HAP-1 (cell line): ENCODE measurements around the gene RUBCNL.

Source experiments
- DNase-seq, 2 experiments: peaks; one replicate each; pipeline ENCODE4 v3.0.0-alpha.2; 2016 to 2020; ENCODE audit warnings: low spot score in 2 of 2
- H3K27me3 ChIP-seq: fragments of 250-450 bp; sonication (Bioruptor Pico); 2 replicates; pipeline ENCODE4 v1.5.1; 2020; ENCODE audit warnings: low read depth, mild to moderate bottlenecking, moderate library complexity
- H3K36me3 ChIP-seq: fragments of 250-450 bp; sonication (Bioruptor Pico); replicated peaks from 2 replicates; pipeline ENCODE4 v1.5.1; 2020; ENCODE audit warnings: mild to moderate bottlenecking
- H3K4me1 ChIP-seq: fragments of 250-450 bp; sonication (Bioruptor Pico); 2 replicates; pipeline ENCODE4 v1.5.1; 2020; ENCODE audit warnings: mild to moderate bottlenecking
- H3K4me3 ChIP-seq: fragments of 250-450 bp; sonication (Bioruptor Pico); 2 replicates; pipeline ENCODE4 v1.5.1; 2020; ENCODE audit warnings: mild to moderate bottlenecking, moderate library complexity
- H3K9me3 ChIP-seq: fragments of 250-450 bp; sonication (Bioruptor Pico); 2 replicates; pipeline ENCODE4 v1.5.1; 2020; ENCODE audit warnings: mild to moderate bottlenecking, moderate library complexity
- in situ Hi-C: fragments of 300-500 bp; cut with MboI; formaldehyde crosslinking; loops from 3 replicates; pipeline ENCODE4 v1.14.3; 2020; ENCODE audit warnings: low sequenced_read_pairs, inconsistent platforms, mixed read lengths

RUBCNL gene

DNA sequence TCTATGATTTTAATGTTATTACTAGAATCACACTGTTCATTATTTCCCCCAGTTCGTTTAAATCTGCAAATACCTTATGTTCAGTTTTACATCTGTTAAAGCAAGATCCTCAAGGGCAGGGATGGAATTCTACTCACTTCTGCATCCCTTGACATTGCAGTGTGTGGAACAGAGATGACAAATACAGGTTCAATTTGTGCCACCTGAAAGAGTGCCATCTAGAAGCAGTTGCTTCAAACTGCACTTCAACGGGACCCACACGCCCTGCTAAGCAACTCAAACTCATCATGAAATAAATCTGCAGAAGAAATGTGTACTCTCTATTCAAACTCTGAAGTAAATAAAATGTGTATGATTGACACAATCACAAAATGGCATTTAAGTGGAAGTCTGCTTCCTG lies 44.5 kb downstream of the RUBCNL start:
- Histone ChIP-seq H3K4me1 (no peaks in the 10 kb centered on the region), H3K27me3 (no peaks in the 10 kb centered on the region), H3K36me3 (no peaks in the 10 kb centered on the region), H3K9me3 (no peaks in the 10 kb centered on the region), H3K4me3 (no peak overlapping the region)
- in situ Hi-C loops, result no loop called here
- no peak for DNase-seq

DNA sequence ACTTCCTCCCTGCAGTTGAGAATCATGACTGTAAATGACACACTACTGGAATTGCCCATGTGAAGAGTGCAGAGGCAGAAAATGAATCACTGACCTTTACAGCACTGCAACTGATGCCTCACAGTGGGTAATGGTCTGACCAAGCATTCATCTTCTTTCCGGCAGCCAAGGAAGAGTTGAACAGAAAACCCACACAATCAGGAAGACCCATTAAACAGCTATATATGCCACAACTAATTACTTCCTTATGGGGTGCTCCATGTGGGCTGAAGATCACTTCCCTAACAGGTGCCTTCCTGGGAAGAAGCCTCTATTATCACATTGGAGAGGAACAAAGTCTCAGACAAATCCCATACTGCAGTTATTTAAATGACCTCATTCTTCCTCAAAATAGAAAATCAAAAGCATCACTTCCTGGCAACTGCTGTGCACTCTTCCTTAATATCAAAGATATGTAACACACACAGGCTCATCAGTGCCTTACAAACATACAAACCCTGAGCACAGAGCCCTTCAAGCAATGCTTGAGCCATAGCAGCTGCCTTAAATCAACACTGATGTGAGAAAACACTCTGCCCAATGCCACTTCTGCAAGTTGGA lies 45.8 kb downstream of the RUBCNL start:
- Histone ChIP-seq H3K36me3 (no peaks in the 10 kb centered on the region), H3K9me3 (no peaks in the 10 kb centered on the region), H3K4me1 (no peaks in the 10 kb centered on the region), H3K4me3 (no peak overlapping the region), H3K27me3 (no peaks in the 10 kb centered on the region)
- DNase-seq, result no peak
- in situ Hi-C loops, result no loop called here

DNA sequence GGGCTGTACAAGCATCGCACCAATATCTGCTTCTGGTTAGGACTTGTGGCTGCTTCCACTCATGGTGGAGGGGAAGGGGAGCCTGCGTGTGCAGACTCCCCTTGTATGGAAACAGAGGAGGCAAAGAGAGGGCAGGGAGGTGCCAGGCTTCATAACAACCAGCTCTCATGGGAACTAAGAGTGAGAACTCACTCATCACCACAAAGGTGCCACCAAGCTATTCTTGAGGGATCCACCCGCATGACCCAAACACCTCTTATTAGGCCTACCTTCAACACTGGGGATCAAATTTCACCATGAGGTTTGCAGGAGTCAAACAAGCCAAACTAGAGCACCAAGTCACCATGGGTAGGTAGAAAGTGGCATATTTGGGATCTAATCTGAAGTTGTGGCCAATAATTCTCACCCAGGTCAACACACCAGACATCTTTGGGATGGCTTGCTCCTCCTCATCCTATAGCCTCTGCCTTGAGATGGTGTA lies 46.4 kb downstream of the RUBCNL start:
- H3K36me3 ChIP-seq, result no peaks in the 10 kb centered on the region
- DNase-seq, result no peak
- no peaks in the 10 kb centered on the region for H3K4me1 ChIP-seq
- no peaks in the 10 kb centered on the region for H3K27me3 ChIP-seq
- H3K4me3 ChIP-seq, result no peak overlapping the region
- H3K9me3 ChIP-seq, result no peaks in the 10 kb centered on the region
- in situ Hi-C loops, result no loop called here

DNA sequence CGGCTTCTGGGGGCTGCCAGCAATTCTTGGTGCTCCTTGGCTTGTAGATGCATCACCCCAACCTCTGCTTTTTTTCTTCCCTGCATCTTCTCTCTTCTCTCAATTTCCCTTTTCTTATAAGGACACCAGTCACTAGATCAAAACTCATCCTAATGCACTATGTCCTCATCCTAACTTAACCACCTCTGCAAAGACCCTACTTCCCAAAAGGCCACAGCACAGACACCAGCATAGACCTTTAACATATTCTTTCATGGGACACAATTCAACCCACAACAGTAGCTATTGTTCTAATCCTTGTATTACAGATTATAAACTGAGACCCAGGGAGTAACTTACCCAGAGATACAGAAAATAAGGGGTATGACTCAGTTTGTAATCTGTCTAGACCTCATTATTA lies 47.0 kb downstream of the RUBCNL start:
- in situ Hi-C loops, result no loop called here
- H3K4me3 ChIP-seq, result no peak overlapping the region
- no peaks in the 10 kb centered on the region for H3K27me3 ChIP-seq
- no peak for DNase-seq
- no peaks in the 10 kb centered on the region for H3K36me3 ChIP-seq
- no peaks in the 10 kb centered on the region for H3K9me3 ChIP-seq
- H3K4me1 ChIP-seq, result no peaks in the 10 kb centered on the region

DNA sequence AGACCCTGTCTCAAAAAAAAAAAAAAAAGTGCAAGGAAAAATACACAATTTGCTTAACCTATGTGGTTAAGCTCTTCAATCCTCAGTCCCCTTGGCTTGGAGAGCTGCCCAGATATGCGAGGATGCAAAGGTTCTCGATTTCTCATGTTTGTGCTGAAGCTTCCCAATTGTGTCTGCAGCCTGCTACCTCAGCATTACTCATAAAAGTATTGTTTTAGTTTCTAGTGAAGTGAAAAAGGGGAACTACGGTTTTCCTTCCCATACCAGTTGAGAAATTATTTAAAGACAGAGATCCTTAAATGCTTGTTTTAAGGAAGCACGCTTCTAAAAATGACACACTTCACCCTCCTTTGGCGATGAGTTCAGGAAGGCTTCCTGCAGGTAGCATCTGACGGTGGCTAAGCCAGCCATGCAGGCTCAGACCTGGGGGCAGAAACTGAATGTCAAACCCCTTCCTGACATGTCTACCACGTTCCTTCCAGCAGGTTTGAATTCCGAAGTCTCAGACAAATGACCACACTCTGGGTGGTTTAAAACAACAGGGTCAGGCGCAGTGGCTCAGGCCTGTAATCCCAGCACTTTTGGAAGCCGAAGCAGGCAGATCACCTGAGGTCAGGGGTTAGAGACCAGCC lies 47.9 kb downstream of the RUBCNL start:
- Histone ChIP-seq H3K4me1 (no peaks in the 10 kb centered on the region), H3K9me3 (no peaks in the 10 kb centered on the region), H3K27me3 (no peaks in the 10 kb centered on the region), H3K36me3 (no peaks in the 10 kb centered on the region), H3K4me3 (no peak overlapping the region)
- DNase-seq, result no peak
- in situ Hi-C loops, result no loop called here

DNA sequence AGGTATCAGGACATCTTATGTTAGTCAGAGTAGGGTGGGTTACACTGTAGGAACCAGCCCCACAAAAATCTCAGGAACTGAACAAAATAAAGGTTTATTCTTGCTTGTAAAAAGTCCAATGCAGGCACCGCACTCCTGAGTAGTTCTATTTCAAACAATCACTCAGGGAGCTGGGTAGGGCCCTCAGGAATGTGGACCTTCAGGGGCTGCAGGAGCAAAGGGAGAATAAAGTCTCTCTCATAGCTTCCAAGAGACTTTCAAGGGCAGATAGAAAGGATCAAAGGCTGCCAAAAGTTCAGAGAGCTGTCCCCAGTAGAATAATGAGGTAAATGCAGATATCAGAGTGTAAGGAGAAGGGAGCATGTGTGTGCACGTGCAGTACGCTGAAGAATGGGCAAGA lies 49.4 kb downstream of the RUBCNL start:
- no peaks in the 10 kb centered on the region for H3K4me1 ChIP-seq
- H3K36me3 ChIP-seq, result no peaks in the 10 kb centered on the region

DNA sequence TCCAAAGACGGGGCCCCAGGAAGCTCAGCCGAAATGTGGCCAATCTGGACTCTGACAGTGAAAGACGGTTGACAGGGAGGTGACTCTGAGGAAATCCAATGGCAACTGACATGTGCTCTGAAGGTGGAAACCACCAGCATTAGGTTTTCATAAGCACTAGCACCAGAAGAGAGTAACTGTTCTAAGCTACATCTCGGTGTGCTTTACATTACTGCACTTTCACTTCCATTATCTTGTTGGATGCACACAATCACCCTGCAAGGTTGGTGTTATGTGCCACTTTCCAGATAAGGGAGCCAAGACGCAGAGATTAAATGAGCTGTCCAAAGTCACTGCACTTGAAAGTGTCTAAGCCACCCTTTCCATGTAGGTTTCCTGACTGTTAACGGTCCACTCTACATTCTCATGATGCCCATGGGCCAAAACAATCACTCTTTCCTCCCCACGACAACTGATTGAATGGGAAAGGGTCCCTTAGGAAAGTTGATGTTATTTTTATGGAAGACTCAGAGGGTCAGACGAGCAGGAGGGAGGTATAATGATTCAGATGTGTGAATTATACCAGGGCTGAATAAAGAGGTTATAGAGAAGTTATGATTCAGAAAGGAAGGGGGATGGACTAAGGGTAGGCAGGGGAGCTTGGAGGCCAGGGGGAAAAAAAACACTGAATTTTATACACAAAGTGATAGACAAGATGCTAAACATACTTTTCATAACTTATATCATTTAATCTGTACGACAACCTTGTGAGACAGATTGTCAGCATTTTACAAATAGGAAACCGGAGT lies 52.8 kb downstream of the RUBCNL start:
- Histone ChIP-seq H3K27me3 (peaks cover 6% of the 10 kb centered on the region), H3K4me3 (no peak overlapping the region), H3K9me3 (no peaks in the 10 kb centered on the region), H3K36me3 (no peaks in the 10 kb centered on the region), H3K4me1 (no peaks in the 10 kb centered on the region)
- in situ Hi-C loops, result no loop called here
- no peak for DNase-seq

More for the DNA sequence above, 49.4 kb downstream of the RUBCNL start:
- no peak for DNase-seq
- Histone ChIP-seq H3K27me3 (no peaks in the 10 kb centered on the region), H3K9me3 (no peaks in the 10 kb centered on the region), H3K4me3 (no peak overlapping the region)
- in situ Hi-C loops, result no loop called here

DNA sequence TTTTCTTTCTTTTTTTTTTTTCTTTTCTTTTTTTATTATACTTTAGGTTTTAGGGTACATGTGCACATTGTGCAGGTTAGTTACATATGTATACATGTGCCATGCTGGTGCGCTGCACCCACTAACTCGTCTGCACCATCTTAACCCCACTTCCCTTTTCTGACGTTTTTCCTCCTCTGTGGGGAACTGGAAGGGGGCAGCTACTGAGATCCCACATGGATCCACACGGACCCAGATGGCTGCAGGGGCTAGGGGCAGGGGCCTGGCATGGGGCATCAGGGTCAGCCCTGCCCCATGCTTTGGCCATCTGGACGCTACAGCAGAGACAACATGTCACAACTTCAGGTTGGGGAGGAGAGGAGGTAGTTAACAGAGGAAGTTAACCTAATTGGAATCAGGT lies 54.3 kb downstream of the RUBCNL start:
- no peak overlapping the region for H3K4me3 ChIP-seq
- no peaks in the 10 kb centered on the region for H3K4me1 ChIP-seq
- no peaks in the 10 kb centered on the region for H3K9me3 ChIP-seq
- in situ Hi-C loops, result no loop called here
- H3K27me3 ChIP-seq, result peaks cover 9% of the 10 kb centered on the region
- no peaks in the 10 kb centered on the region for H3K36me3 ChIP-seq
- DNase-seq, result no peak

DNA sequence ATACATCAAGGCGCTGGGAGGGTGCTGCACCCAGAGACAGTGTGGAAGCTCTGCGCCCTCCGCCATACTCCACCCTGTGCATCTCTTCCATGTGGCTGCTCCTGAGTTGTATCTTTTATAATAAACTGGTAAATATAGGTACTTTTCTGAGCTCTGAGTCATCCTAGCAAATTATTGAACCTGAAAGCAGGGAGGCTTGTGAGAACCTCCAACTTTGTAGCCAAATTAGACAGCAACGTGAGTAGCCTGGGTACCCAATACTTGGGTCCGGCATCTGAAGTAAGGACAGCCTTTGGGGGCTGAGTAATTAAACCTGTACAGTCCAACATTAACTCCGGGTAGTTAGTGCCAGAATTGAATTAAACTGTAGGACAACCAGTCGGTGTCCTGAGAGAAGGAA lies 57.4 kb downstream of the RUBCNL start:
- no peak for DNase-seq
- H3K4me1 ChIP-seq, result no peaks in the 10 kb centered on the region
- no peak overlapping the region for H3K4me3 ChIP-seq
- peaks cover 9% of the 10 kb centered on the region for H3K27me3 ChIP-seq
- no peaks in the 10 kb centered on the region for H3K9me3 ChIP-seq
- H3K36me3 ChIP-seq, result no peaks in the 10 kb centered on the region; the same call in 1 of the 2 replicates
- in situ Hi-C loops, result no loop called here

DNA sequence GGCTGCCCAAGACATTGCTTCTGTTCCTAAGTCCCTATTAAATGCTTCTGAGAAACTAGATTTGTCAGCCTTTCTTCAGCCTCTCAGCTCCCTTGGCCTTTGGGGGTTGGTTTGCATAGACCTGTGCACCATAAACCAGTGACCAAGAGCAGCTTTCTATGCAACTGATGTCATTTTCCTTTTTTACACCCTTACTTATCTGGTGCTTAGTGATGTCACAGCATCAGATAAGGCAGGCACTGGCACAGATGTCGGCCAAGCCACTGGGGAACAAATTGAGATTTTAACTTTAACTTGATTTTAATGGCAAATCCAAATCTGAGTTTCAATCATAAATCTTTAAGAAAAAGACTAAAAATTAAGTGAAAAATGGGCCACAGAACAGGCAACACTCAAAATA lies 59.8 kb downstream of the RUBCNL start:
- H3K27me3 ChIP-seq, result peaks cover 9% of the 10 kb centered on the region
- in situ Hi-C loops, result no loop called here
- H3K4me3 ChIP-seq, result no peak overlapping the region
- no peak for DNase-seq
- H3K36me3 ChIP-seq, result no peaks in the 10 kb centered on the region; the same call in 1 of the 2 replicates
- H3K9me3 ChIP-seq, result no peaks in the 10 kb centered on the region
- H3K4me1 ChIP-seq, result no peaks in the 10 kb centered on the region

DNA sequence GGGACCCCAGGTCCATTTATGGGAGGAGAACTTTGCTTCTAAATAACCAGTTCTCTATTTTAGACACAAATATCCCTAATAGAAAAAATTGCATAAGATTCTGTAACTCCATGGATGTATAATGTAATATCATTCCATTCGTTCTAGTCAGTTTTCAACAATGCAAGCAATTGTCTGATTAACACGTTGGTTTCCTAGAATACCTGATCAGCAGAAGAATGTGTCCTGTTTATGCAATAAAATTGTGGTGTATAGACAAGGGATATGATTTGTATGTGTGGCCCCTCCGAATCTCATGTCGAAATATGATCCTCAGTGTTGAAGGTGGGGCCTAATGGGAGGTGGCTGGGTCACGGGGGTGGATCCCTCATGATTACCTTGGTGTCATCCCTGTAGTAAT lies 62.1 kb downstream of the RUBCNL start:
- DNase-seq, result no peak
- Histone ChIP-seq H3K4me3 (no peak overlapping the region), H3K4me1 (no peaks in the 10 kb centered on the region), H3K36me3 (no peaks in the 10 kb centered on the region; the same call in 1 of the 2 replicates), H3K27me3 (peaks cover 6% of the 10 kb centered on the region; the same call in 1 of the 2 replicates), H3K9me3 (no peaks in the 10 kb centered on the region)
- in situ Hi-C loops, result no loop called here

DNA sequence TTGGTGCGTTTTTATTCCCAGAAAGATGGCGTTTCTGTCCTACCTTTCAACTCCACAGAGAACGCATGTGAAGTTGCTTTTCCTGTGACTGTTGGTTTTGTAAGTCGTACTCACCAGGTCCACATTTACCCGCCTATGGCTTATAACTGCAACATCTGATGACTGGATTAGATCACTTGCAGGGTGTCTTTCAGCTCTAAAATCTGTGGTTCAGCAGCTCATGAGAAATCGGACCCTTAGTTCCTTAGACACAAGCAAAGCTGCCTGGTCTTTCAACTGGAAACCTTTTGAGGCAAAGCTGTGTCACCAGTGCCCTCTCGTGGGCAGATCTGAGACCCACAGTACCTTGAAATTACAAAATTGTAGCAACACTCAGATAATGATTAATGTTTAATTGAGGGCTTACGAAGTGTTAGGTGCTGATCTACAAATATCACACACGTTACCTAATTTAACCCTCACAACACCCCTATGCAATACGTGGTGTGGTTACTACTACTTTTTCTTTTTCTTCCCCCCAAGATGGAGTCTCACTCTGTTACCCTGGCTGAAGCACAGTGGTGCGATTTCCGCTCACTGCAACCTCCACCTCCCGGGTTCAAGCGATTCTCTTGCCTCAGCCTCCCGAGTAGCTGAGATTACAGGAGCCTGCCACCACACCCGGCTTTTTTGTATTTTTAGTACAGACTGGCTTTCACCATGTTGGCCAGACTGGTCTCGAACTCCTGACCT lies 65.4 kb downstream of the RUBCNL start:
- 0 out of 2 replicates have a peak, but pooled peaks cover 3% of the 10 kb centered on the region for H3K27me3 ChIP-seq
- DNase-seq, result peak; percentile 42 to 68
- no peaks in the 10 kb centered on the region for H3K4me1 ChIP-seq
- no peaks in the 10 kb centered on the region; the same call in 1 of the 2 replicates for H3K36me3 ChIP-seq
- no peak overlapping the region for H3K4me3 ChIP-seq
- in situ Hi-C loops, result no loop called here
- no peaks in the 10 kb centered on the region for H3K9me3 ChIP-seq

DNA sequence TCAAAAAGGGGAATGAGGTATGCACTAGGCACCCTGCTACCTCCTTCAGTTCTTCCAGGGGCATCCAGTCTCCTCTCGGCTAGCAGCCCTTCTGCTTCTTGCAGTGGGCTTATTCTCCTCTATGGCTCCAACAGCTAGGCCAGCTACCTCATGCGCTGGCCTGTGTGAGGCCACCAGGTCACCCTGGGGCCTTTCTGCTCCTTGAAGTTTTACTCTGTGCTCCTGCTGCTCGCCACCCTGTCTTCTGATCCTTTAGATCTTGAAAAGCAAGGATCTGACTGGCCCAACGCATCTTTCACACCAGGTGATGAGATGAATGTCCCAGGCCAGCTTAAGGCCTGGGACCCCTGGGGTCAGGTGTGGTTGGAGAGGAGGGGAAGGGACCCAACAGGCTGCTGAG lies 66.2 kb downstream of the RUBCNL start:
- in situ Hi-C loops, result no loop called here
- 0 out of 2 replicates have a peak, but pooled peaks cover 3% of the 10 kb centered on the region for H3K27me3 ChIP-seq
- no peak overlapping the region for H3K4me3 ChIP-seq
- no peak for DNase-seq
- H3K36me3 ChIP-seq, result no peaks in the 10 kb centered on the region; the same call in 1 of the 2 replicates
- H3K9me3 ChIP-seq, result no peaks in the 10 kb centered on the region
- no peaks in the 10 kb centered on the region for H3K4me1 ChIP-seq
